Dermis blood vessel endothelial cell (primary cell): ENCODE measurements around the gene DDT. TPM values are rescaled to one million over a fixed set of nuclear protein-coding genes. Genes with fewer than 3 reads are reported as not detected.
"Not testable (repeated sequence)": the region's sequence is repeated elsewhere in the genome, so short reads cannot be mapped to it uniquely, and the experiment has no call there.

ENCODE experiments used
- DNase-seq: peaks from one replicate; pipeline ENCODE4 v3.0.0; 2010
- total RNA-seq: library from RNA; depleted of rRNA; stranded (reverse); fragments of >200 nt; gene quantifications from 2 replicates; pipeline ENCODE4 v1.2.3, GENCODE V29; 2014

The DDT gene
- 114 and 121 TPM in 2 replicates for total RNA-seq

GRCh38 chr22:23974345-23974744, at the start of gene DDT:
TSS of gene DDT (minus strand) at chr22:23974441. CDS start at chr22:23974414, 27 bp downstream.
- DNase-seq = not testable (repeated sequence)

GRCh38 chr22:24023204-24023789, 49.1 kb upstream of the DDT start:
- peak; percentile 50 for DNase-seq

- no peak for DNase-seq
Observed at GRCh38 chr22:24021304-24021703, 47.1 kb upstream of the DDT start.

- DNase-seq = no peak
Observed at GRCh38 chr22:24016156-24016555, 41.9 kb upstream of the DDT start.

GRCh38 chr22:24011735-24012068, 37.5 kb upstream of the DDT start:
- no peak for DNase-seq

- no peak for DNase-seq
Observed at GRCh38 chr22:24010018-24010391, 35.8 kb upstream of the DDT start.

GRCh38 chr22:24009227-24010017, 35.2 kb upstream of the DDT start:
- no peak for DNase-seq

- DNase-seq = no peak
Observed at GRCh38 chr22:24008381-24009226, 34.4 kb upstream of the DDT start.

- DNase-seq = no peak
Observed at GRCh38 chr22:24008022-24008283, 33.7 kb upstream of the DDT start.

GRCh38 chr22:24007253-24008021, 33.2 kb upstream of the DDT start:
- DNase-seq = no peak

- no peak for DNase-seq
Observed at GRCh38 chr22:24006914-24007214, 32.6 kb upstream of the DDT start.

- no peak for DNase-seq
Observed at GRCh38 chr22:24006207-24006913, 32.1 kb upstream of the DDT start.

- DNase-seq = no peak
Observed at GRCh38 chr22:24005201-24005600, 31.0 kb upstream of the DDT start, which contains the start of gene GSTT4. TSS of gene GSTT4 (minus strand) at chr22:24005453. CDS start at chr22:24005356, 97 bp downstream.

GRCh38 chr22:24003887-24004286, 29.6 kb upstream of the DDT start:
- DNase-seq = no peak

- DNase-seq = no peak
Observed at GRCh38 chr22:24002851-24003250, 28.6 kb upstream of the DDT start.

- no peak for DNase-seq
Observed at GRCh38 chr22:24002272-24002671, 28.0 kb upstream of the DDT start.

GRCh38 chr22:24001314-24001713, 27.1 kb upstream of the DDT start:
- DNase-seq = no peak

GRCh38 chr22:23999779-24000178, 25.5 kb upstream of the DDT start:
- DNase-seq = not testable (repeated sequence)

- DNase-seq = no peak
Observed at GRCh38 chr22:23997092-23997491, 22.9 kb upstream of the DDT start.

- not testable (repeated sequence) for DNase-seq
Observed at GRCh38 chr22:23993581-23994177, 19.4 kb upstream of the DDT start.

GRCh38 chr22:23993080-23993479, 18.8 kb upstream of the DDT start:
- not testable (repeated sequence) for DNase-seq
